ENCODE measurements around the gene EMC8. TPM values are rescaled to one million over a fixed set of nuclear protein-coding genes. Genes with fewer than 3 reads are reported as not detected.
A peak's percentile ranks its signal among the peaks of the same experiment; 100 is the strongest.
"Not testable (repeated sequence)": the region's sequence is repeated elsewhere in the genome, so short reads cannot be mapped to it uniquely, and the experiment has no call there.

The EMC8 gene
- total RNA-seq, 1 donor from 2014 or later, result 19.3 TPM

DNA sequence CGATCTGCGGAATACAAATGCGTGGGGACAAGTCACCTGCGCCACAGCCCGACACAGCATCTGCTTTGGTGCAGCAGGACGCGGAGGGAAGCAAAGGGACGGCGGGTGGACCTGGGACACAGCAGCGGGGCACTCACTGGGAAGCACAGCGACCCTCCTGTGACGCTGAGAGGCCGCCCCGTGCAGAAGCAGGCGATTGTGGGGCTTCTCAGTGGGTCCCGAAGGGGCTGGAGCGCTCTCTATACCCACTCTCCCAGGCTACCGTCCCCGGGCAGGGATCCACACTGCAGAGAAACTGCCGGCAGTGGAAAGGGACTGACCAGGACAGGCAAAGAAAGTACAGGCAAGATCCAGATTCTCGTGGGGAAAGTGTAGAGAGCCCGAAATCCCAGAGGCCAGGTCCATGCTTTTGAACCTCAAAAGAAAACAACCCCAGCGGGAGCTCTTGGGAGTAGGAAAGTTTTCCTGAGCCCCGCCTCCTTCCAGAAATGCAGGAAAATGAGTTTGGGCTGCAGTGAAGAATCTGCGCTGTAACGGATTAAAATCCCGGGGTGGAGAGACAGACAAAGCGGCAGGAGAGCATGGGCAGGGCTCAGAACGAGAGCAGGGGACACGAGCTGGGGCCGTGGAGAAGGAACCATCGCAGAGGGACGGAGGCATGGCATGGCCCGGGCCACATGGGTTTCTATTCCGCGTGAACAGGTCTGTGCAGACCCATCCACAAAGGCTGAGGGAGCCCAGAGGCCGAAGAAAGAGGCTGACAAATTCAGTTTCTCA lies 12.9 kb upstream of the EMC8 start:
- no peak for ATAC-seq

- ATAC-seq, result no peak
Measured at GRCh38 chr16:85810742-85811115, 11.4 kb upstream of the EMC8 start.

DNA sequence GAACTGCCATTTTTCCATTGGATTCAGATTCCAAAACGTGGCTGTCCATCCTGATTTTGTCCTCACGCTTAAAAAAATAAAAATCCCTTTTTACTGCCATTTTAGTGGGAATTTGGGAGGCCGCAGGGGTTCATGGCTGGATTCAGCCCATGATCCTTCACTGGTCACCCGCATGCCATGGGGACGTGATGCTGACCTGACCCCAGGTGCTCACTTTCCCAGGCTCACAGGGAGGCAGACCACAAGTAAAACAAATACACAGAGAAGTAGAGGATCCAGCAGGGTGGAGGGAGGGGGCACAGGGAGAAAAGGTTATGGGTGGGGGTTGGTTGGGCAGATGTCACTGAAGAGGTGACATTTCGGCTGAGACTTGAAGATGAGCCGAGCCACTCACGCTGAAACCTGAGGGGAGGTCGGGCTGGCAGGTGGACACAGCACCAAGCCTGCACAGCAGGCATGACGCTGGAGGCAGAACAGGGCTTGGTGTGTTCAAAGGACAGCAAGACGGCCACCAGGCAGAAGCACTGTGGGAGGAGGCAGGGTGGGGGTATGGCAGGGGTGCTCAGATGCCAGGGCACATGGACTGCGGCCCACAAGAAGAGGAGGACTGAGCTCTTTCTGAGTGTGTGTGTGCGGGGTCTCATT lies 10.9 kb upstream of the EMC8 start:
- no peak for ATAC-seq

DNA sequence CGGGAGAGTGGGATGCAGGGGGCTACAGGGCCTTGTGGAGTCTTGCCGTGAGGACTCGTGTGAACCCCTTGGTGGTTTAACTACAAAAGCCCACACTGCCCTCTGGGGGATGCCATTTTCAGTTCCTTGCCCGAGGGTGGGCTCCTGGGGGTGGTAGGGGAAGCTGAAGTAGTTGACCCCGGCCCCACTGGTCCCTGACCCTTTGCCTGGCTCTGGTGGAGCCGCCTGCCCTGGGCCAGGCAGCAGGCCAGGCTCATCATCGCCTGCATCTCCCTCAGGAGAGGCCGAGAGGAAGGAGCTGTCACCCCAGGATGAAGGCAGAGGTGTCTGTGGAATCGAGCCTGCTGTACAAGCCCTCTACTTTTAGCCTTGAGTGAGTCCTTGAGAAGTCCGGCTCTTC lies 10.3 kb upstream of the EMC8 start:
- ATAC-seq, result no peak

DNA sequence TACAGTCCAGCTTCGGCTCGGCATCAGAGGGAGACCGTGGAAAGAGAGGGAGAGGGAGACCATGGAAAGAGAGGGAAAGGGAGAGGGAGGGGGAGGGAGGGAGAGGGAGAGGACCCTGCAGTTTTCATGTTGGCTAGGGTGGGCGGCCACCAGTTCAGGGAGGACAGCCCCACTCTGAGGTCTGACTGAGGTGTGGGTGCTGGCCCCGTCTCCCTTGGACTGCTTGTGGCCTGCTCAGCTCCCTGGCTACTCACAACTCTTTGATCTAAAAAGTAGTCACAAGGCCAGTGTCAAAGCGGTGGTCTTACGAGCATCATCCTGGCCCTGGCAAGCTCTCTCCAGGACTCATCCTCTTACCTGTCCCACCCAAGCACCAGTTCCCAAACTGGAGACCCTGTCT lies 9.6 kb upstream of the EMC8 start:
- ATAC-seq, result no peak

- not testable (repeated sequence) for ATAC-seq
Measured at GRCh38 chr16:85808104-85808503, 8.8 kb upstream of the EMC8 start.

GRCh38 chr16:85807340-85807739 lies 8.0 kb upstream of the EMC8 start:
- not testable (repeated sequence) for ATAC-seq

DNA sequence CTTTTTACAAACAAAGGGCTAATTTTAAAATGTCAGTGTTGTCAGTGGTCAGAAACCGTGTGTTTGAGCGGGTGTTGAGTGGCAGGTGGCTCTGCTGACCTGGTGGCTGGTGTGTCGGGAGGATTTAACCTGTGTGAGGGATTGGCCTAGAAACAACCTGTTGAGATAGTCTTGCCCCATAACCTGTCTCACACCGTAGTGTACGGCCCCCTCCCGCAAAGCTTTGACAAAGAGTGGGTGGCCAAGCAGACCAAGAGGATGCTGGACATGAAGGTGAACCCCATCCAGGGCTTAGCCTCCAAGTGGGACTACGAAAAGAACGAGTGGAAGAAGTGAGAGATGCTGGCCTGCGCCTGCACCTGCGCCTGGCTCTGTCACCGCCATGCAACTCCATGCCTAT lies 7.2 kb upstream of the EMC8 start:
- no peak for ATAC-seq

DNA sequence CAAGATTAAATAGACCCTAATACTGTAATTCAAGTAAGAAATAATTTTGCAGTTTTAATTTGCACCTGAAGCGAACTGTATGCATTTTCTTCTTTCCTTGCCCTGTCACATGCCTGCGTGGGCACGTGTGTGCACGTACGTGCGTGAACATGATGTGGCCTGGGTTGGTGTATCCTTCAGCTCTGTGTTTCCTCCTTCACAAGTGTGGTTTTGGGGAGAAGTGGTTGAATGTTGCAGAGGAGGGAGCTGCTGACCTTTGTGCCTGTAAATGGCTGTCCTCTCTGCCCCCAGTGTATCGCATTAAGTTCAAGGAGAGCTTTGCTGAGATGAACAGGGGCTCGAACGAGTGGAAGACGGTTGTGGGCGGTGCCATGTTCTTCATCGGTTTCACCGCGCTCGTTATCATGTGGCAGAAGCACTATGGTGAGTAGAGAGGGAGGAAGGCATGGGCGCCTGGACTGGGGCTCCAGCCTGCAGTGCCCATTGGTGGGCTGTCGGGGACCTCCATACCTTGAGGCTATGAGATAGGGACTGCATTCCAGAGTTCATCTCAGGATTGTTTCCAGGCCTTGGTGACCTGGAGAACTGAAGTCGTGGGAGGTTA lies 6.2 kb upstream of the EMC8 start:
- peak; percentile 26 for ATAC-seq

- ATAC-seq, result no peak
Measured at GRCh38 chr16:85803570-85803969, 4.2 kb upstream of the EMC8 start.

- ATAC-seq, result peak; percentile 4
Measured at GRCh38 chr16:85800321-85800669, 951 bp upstream of the EMC8 start.

GRCh38 chr16:85798901-85799496 lies 345 bp downstream of the EMC8 start:
- peak; percentile 28 for ATAC-seq

GRCh38 chr16:85798283-85798776 lies 1.0 kb downstream of the EMC8 start:
- ATAC-seq, result no peak

GRCh38 chr16:85796599-85796998 lies 2.7 kb downstream of the EMC8 start:
- no peak for ATAC-seq

- no peak for ATAC-seq
Measured at GRCh38 chr16:85796152-85796551, 3.2 kb downstream of the EMC8 start.

GRCh38 chr16:85794696-85795095 lies 4.6 kb downstream of the EMC8 start:
- ATAC-seq, result no peak

GRCh38 chr16:85793662-85794298 lies 5.6 kb downstream of the EMC8 start:
- no peak for ATAC-seq

DNA sequence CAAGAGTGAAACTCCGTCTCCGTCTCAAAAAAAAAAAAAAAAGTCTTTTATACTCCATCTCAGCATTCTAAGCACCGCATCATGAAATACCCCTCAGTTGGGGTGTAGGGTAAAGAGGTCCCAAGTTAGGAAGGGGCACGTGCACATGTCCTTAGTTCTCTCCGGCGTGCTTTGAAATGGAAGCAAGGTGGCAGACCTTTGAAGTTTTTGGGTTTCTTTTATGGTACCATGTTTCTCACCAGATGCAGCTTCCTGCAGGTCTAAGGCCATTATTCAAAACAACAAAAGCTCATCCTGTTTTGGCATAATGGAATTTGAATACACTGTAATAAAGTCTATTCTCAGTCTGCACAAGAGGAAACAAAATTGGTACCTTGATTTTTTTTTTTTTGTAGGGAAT lies 9.6 kb downstream of the EMC8 start:
- no peak for ATAC-seq

GRCh38 chr16:85788819-85789218 lies 10.5 kb downstream of the EMC8 start:
- no peak for ATAC-seq

GRCh38 chr16:85785927-85786326 lies 13.4 kb downstream of the EMC8 start:
- no peak for ATAC-seq

GRCh38 chr16:85784813-85785212 lies 14.5 kb downstream of the EMC8 start:
- no peak for ATAC-seq

DNA sequence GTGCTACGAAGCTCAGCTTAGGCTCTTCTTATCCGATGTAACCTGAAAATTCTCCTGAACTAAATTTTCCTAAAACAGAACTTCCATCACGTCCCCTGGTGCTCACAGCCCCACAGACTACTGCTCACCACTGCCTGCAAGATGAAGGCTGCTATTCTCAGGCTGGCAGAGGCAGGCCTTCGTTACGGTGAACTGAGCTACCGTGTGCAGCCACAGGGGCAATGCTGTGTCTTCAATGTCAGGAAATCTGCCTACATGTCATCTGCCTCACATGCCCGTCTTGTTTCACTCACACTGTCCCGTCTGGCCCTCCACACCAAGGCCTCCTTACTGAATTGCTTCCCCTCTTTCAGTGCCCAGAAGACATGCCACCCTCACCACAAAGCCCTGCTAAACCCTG lies 15.9 kb downstream of the EMC8 start:
- no peak for ATAC-seq

DNA sequence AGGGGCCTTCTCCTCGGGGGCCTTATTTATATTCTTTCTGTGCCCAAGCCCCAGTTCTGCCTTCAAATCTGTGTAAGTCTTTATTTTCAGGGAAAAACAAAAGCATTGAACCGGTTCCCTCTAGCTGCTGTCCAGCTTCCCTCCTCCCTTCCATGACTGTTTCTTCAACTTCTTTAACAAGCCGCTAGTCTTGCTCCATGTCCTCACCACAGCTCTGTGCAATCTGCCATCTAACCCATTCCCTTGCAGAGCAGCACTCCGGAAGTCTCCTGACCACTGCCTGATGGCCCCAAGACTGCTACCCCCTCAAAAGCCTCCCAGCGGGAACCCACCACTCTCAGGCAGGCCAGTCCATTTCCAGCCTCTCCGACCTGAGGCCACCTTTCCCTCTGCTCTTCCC lies 16.9 kb downstream of the EMC8 start:
- no peak for ATAC-seq

All from esophagus mucosa (tissue), 1 donor.